A549 (cell line): ENCODE results near the gene ADGRG2. TPM values are rescaled to one million over a fixed set of nuclear protein-coding genes. Genes with fewer than 3 reads are reported as not detected.
"Not testable (repeated sequence)": the region's sequence is repeated elsewhere in the genome, so short reads cannot be mapped to it uniquely, and the experiment has no call there.

Experiments
- ATAC-seq, 2 experiments: fragments of 200-7000 bp in 1 of 2; fragments of >200 bp in 1 of 2; cut with Nextera tagmentation in 1 of 2; cut with Tn5 transposase in 1 of 2; 3 replicates each; pipeline versions ENCODE4 v1.8.0 to v1.9.1; 2018 to 2020; ENCODE audit warnings: mild to moderate bottlenecking in 1 of 2, moderate library complexity in 1 of 2
- CTCF ChIA-PET: fragments of 300-600 bp; sonication (Branson Sonifier 250); formaldehyde crosslinking; extraction: SDS; loops from one replicate; lab custom pipeline; 2021; ENCODE audit warnings: antibody characterized with exemption, inconsistent platforms; lab: Yijun Ruan, JAX
- POLR2A ChIA-PET: fragments of 350-600 bp; formaldehyde crosslinking; extraction: SDS; loops from one replicate; lab custom pipeline; 2021; ENCODE audit warnings: antibody characterized with exemption, inconsistent platforms; lab: Yijun Ruan, JAX
- DNase-seq, 2 experiments: peaks; one replicate each; pipeline versions ENCODE4 v3.0.0 to v3.0.0-alpha.2; 2011 to 2016; ENCODE audit warnings: low read depth in 1 of 2, low spot score in 1 of 2
- FAIRE-seq: peaks from 2 replicates; lab custom pipeline; 2011; peaks lifted over from hg19 to GRCh38; lab: Jason Lieb, UNC
- H3K27ac ChIP-seq, 2 experiments: fragments of >200 bp; sonication (Bioruptor Twin); formaldehyde crosslinking; 3 replicates each; pipeline ENCODE4 v1.5.1; 2016 to 2017
- H3K4me1 ChIP-seq: fragments of >200 bp; sonication (Bioruptor Twin); formaldehyde crosslinking; 3 replicates; pipeline ENCODE4 v1.6.1; 2016
- H3K4me2 ChIP-seq: fragments of >200 bp; sonication (Bioruptor Twin); formaldehyde crosslinking; 3 replicates; pipeline ENCODE4 v1.6.1; 2016
- H3K4me3 ChIP-seq: fragments of >200 bp; sonication (Bioruptor Twin); formaldehyde crosslinking; 3 replicates; pipeline ENCODE4 v1.5.1; 2016
- H3K9me3 ChIP-seq: fragments of >200 bp; sonication (Bioruptor Twin); formaldehyde crosslinking; 3 replicates; pipeline ENCODE4 v1.6.1; 2016
- BHLHE40 ChIP-seq: IDR thresholded peaks from 2 replicates; pipeline ENCODE4 v1.6.1; 2012; ENCODE audit warnings: low read depth, low read length, inconsistent platforms
- CHD4 ChIP-seq: fragments of 200-600 bp; sonication (generic); IDR thresholded peaks from 2 replicates; pipeline ENCODE4 v1.6.1; 2016; ENCODE audit warnings: antibody characterized with exemption, mild to moderate bottlenecking, borderline replicate concordance
- EHMT2 ChIP-seq: fragments of 200-600 bp; sonication (generic); IDR thresholded peaks from 2 replicates; pipeline ENCODE4 v1.6.1; 2016; ENCODE audit warnings: antibody characterized with exemption, low read depth, mild to moderate bottlenecking, moderate library complexity
- ESRRA ChIP-seq: fragments of 150-350 bp; IDR thresholded peaks from 2 replicates; pipeline ENCODE4 v1.6.1; 2014; ENCODE audit warnings: mild to moderate bottlenecking, low read length, borderline replicate concordance
- FOSB ChIP-seq: fragments of 250-450 bp; sonication (Bioruptor Pico); IDR thresholded peaks from 2 replicates; pipeline ENCODE4 v1.5.0; 2020; ENCODE audit warnings: mild to moderate bottlenecking, moderate library complexity
- FOXS1 ChIP-seq: fragments of 250-450 bp; sonication (Bioruptor Pico); IDR thresholded peaks from 2 replicates; pipeline ENCODE4 v1.5.0; 2020; ENCODE audit warnings: mild to moderate bottlenecking, moderate library complexity
- HEYL ChIP-seq: fragments of 250-450 bp; sonication (Bioruptor Pico); IDR thresholded peaks from 2 replicates; pipeline ENCODE4 v1.8.0; 2021; ENCODE audit warnings: mild to moderate bottlenecking, moderate library complexity
- HOXB13 ChIP-seq: fragments of 250-450 bp; sonication (Bioruptor Pico); IDR thresholded peaks from 2 replicates; pipeline ENCODE4 v1.5.0; 2020; ENCODE audit warnings: low read depth, mild to moderate bottlenecking, moderate library complexity
- JUNB ChIP-seq: fragments of >200 bp; sonication (Bioruptor Twin); formaldehyde crosslinking; IDR thresholded peaks from 2 replicates; pipeline ENCODE4 v1.6.1; 2016
- KDM1A ChIP-seq: fragments of 200-600 bp; sonication (generic); IDR thresholded peaks from 2 replicates; pipeline ENCODE4 v1.6.1; 2016; ENCODE audit warnings: low read depth, mild to moderate bottlenecking
- KDM5A ChIP-seq: fragments of 200-600 bp; sonication (generic); IDR thresholded peaks from 2 replicates; pipeline ENCODE4 v1.6.1; 2016; ENCODE audit warnings: antibody characterized with exemption, mild to moderate bottlenecking
- NFE2L2 ChIP-seq: fragments of 150-350 bp; conservative IDR thresholded peaks from 2 replicates; pipeline ENCODE4 v1.6.1; 2014; ENCODE audit warnings: low read length
- RCOR1 ChIP-seq: fragments of 150-350 bp; IDR thresholded peaks from 2 replicates; pipeline ENCODE4 v1.6.1; 2014; ENCODE audit warnings: antibody characterized with exemption, low read length, low read depth
- ZFP36 ChIP-seq: fragments of 450-650 bp; IDR thresholded peaks from 2 replicates; pipeline ENCODE4 v1.6.1; 2014; ENCODE audit warnings: borderline replicate concordance; ENCODE audit not compliant: partially characterized antibody
- WGBS: methylation state at CpG from one replicate; pipeline ENCODE4 v1.1.6; 2017; ENCODE audit errors: missing lambda C conversion rate; 5-methylcytosine and 5-hydroxymethylcytosine counted together
- polyA plus RNA-seq, 4 experiments: library from polyadenylated mRNA; depleted of rRNA in 3 of 4; stranded (reverse); fragments of >200 nt; fragmentation: RNase III in 1 of 4; extraction: RNeasy Plus Mini Kit Qiagen cat#74134 plus additional on column Dnase treatment in 1 of 4; gene quantifications; 2 replicates in 3 of 4; 3 replicates in 1 of 4; pipeline ENCODE4 v1.2.3, GENCODE V29; 2011 to 2017
- TF ChIP-seq, protein P1 (sequence below): IDR thresholded peaks from 2 replicates; pipeline ENCODE4 v1.6.1; 2012
- TF ChIP-seq, protein P2 (sequence below): fragments of >200 bp; sonication (Bioruptor Twin); formaldehyde crosslinking; IDR thresholded peaks from 2 replicates; pipeline ENCODE4 v1.6.1; 2016
- TF ChIP-seq, protein P3 (sequence below): IDR thresholded peaks from 2 replicates; pipeline ENCODE4 v1.6.1; 2012
- TF ChIP-seq, protein P4 (sequence below): fragments of 200-600 bp; sonication (generic); IDR thresholded peaks from 2 replicates; pipeline ENCODE4 v1.6.1; 2016; ENCODE audit warnings: antibody characterized with exemption, mild to moderate bottlenecking, moderate library complexity

ADGRG2 gene
- polyA plus RNA-seq, 2 of the 4 experiments (the other 2 are of a cell fraction) = 5.2 to 10.3 TPM

DNA sequence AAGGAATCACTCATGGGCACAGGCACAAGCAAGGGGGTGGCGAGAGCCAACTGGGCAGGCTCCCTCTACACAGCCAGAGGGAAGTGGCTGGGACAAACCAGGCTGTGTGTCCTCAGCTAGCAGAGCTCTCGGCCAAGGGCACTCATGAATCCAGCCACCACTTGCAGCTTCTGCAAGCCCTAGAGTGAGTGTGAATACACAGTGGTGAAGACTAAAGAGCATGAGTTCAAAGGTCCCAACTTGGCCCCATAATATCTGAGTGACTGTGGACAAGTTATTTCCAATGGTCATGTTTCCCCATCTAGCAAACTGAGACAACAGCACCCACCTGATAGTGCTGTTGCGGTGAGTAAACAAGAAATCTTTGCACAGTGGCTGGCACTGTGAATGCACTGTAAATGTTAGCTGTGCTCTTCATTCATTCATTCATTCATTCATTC lies 51.7 kb downstream of the ADGRG2 start:
- FAIRE-seq = no peak

DNA sequence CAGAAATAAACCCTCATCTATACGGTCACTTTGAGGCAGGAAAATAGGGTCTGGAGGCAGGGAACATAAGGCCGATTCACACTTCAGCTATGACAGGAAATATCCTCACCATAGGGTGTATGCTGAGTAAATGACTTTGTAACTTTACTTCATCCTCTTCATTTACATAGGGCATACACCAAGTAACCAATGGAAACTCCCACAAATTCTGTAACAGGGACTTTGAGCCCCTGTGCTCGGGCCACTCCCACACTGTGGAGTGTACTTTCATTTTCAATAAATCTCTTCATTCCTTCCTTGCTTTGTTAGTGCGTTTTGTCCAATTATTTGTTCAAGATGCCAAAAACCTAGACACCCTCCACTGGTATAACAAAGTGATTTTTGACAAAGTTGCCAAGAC lies 55.3 kb downstream of the ADGRG2 start:
- FAIRE-seq = peak; percentile 36
- H3K27ac ChIP-seq, H3K4me3 ChIP-seq, H3K9me3 ChIP-seq, DNase-seq, ATAC-seq, POLR2A ChIA-PET, CTCF ChIA-PET, H3K4me2 ChIP-seq: not testable (repeated sequence)
- peaks cover 32% of the 10 kb centered on the region for H3K4me1 ChIP-seq
- 85% methylated on average over 4 of the region's 4 CpGs for WGBS

More for the DNA sequence above, 51.7 kb downstream of the ADGRG2 start:
- H3K4me2 ChIP-seq = no peak overlapping the region
- POLR2A ChIA-PET = no interaction called here
- DNase-seq (no peak), ATAC-seq (no peak)
- no peak overlapping the region for H3K27ac ChIP-seq
- H3K4me3 ChIP-seq = no peak overlapping the region
- CTCF ChIA-PET = interaction anchor here (0.6 kb wide), 1 partner anchor 30 kb away, joined by 3 read pairs; no protein-coding TSS in a partner anchor
- H3K9me3 ChIP-seq = no peaks in the 10 kb centered on the region
- peaks cover 15% of the 10 kb centered on the region for H3K4me1 ChIP-seq
- WGBS = 75% methylated on average over 2 of the region's 3 CpGs
- no peak for TF ChIP-seq FOXS1 (CRISPR knock-in tag)
- no peak for TF ChIP-seq JUNB
- TF ChIP-seq, protein P1, sequence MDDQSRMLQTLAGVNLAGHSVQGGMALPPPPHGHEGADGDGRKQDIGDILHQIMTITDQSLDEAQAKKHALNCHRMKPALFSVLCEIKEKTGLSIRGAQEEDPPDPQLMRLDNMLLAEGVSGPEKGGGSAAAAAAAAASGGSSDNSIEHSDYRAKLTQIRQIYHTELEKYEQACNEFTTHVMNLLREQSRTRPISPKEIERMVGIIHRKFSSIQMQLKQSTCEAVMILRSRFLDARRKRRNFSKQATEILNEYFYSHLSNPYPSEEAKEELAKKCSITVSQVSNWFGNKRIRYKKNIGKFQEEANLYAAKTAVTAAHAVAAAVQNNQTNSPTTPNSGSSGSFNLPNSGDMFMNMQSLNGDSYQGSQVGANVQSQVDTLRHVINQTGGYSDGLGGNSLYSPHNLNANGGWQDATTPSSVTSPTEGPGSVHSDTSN = no peak
- no peak for TF ChIP-seq HOXB13
- no peak for TF ChIP-seq ESRRA
- TF ChIP-seq HEYL (CRISPR knock-in tag) = no peak
- TF ChIP-seq RCOR1 = no peak
- TF ChIP-seq FOSB (CRISPR knock-in tag) = no peak
- TF ChIP-seq, protein P2, sequence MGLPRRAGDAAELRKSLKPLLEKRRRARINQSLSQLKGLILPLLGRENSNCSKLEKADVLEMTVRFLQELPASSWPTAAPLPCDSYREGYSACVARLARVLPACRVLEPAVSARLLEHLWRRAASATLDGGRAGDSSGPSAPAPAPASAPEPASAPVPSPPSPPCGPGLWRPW = no peak

DNA sequence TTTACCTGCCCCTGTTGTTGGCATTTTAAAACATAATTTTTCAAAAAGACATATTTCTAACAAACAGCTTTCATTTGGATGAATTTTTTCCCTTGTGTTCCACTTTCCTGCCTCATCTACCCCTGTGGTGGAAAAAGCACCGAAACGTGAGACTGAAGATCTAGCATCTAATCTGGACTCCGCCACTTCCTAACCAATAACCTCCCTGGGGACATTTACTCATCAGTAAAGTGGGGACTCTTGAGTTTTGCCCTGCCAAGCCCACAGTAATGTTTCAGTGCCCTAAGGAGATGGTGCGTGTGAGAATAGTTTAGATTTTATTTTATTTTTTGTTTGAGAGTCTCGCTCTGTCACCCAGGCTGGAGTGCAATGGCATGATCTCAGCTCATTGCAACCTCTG lies 56.7 kb downstream of the ADGRG2 start:
- no peak overlapping the region for H3K4me2 ChIP-seq
- no peaks in the 10 kb centered on the region for H3K9me3 ChIP-seq
- H3K4me1 ChIP-seq = peaks cover 27% of the 10 kb centered on the region
- ATAC-seq (no peak), FAIRE-seq (no peak), DNase-seq (no peak)
- POLR2A ChIA-PET = no interaction called here
- CTCF ChIA-PET = interaction anchor here (1.3 kb wide), 1 partner anchor 56 kb away, joined by 3 read pairs; the partner anchor contains the start of gene ADGRG2
- H3K4me3 ChIP-seq = no peak overlapping the region
- TF ChIP-seq EHMT2 (no peak), KDM1A (no peak), FOSB (CRISPR knock-in tag) (no peak), ESRRA (no peak), CHD4 (no peak), KDM5A (no peak), NFE2L2 (no peak), BHLHE40 (no peak), ZFP36 (no peak), HEYL (CRISPR knock-in tag) (no peak)
- TF ChIP-seq, protein P3, sequence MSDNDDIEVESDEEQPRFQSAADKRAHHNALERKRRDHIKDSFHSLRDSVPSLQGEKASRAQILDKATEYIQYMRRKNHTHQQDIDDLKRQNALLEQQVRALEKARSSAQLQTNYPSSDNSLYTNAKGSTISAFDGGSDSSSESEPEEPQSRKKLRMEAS = no peak
- TF ChIP-seq, protein P4, sequence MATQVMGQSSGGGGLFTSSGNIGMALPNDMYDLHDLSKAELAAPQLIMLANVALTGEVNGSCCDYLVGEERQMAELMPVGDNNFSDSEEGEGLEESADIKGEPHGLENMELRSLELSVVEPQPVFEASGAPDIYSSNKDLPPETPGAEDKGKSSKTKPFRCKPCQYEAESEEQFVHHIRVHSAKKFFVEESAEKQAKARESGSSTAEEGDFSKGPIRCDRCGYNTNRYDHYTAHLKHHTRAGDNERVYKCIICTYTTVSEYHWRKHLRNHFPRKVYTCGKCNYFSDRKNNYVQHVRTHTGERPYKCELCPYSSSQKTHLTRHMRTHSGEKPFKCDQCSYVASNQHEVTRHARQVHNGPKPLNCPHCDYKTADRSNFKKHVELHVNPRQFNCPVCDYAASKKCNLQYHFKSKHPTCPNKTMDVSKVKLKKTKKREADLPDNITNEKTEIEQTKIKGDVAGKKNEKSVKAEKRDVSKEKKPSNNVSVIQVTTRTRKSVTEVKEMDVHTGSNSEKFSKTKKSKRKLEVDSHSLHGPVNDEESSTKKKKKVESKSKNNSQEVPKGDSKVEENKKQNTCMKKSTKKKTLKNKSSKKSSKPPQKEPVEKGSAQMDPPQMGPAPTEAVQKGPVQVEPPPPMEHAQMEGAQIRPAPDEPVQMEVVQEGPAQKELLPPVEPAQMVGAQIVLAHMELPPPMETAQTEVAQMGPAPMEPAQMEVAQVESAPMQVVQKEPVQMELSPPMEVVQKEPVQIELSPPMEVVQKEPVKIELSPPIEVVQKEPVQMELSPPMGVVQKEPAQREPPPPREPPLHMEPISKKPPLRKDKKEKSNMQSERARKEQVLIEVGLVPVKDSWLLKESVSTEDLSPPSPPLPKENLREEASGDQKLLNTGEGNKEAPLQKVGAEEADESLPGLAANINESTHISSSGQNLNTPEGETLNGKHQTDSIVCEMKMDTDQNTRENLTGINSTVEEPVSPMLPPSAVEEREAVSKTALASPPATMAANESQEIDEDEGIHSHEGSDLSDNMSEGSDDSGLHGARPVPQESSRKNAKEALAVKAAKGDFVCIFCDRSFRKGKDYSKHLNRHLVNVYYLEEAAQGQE = no peak
- WGBS = 94% methylated on average over 5 of the region's 5 CpGs
- peak overlapping the region in 1 of 2 experiments; percentile 34; a peak in 2 of 6 replicates for H3K27ac ChIP-seq
